Measurements from ENCODE around the gene ATP5PF.
"Not testable (repeated sequence)": the region's sequence is repeated elsewhere in the genome, so short reads cannot be mapped to it uniquely, and the experiment has no call there.

Gene ATP5PF

GRCh38 chr21:25722631-25723030 lies 12.1 kb downstream of the ATP5PF start:
- DNase-seq (ENCODE audit: low read depth): no peak

GRCh38 chr21:25721987-25722386 lies 12.7 kb downstream of the ATP5PF start:
- no peak for DNase-seq (ENCODE audit: low read depth)

- no peak for DNase-seq (ENCODE audit: low read depth)
These were observed 17.1 kb downstream of the ATP5PF start for GRCh38 chr21:25717491-25718147.

GRCh38 chr21:25714066-25714465 lies 20.6 kb downstream of the ATP5PF start:
- not testable (repeated sequence) for DNase-seq (ENCODE audit: low read depth)

GRCh38 chr21:25710550-25710949 lies 24.2 kb downstream of the ATP5PF start:
- DNase-seq (ENCODE audit: low read depth): no peak

GRCh38 chr21:25709684-25710265 lies 24.9 kb downstream of the ATP5PF start:
- DNase-seq (ENCODE audit: low read depth): no peak

GRCh38 chr21:25708467-25709065 lies 26.1 kb downstream of the ATP5PF start:
- DNase-seq (ENCODE audit: low read depth): peak; percentile 8

- DNase-seq (ENCODE audit: low read depth): no peak
These were observed 33.2 kb downstream of the ATP5PF start for GRCh38 chr21:25701529-25701928.

- DNase-seq (ENCODE audit: low read depth): no peak
These were observed 34.0 kb downstream of the ATP5PF start for GRCh38 chr21:25700741-25701140.

GRCh38 chr21:25695461-25695860 lies 39.2 kb downstream of the ATP5PF start:
- not testable (repeated sequence) for DNase-seq (ENCODE audit: low read depth)

- DNase-seq (ENCODE audit: low read depth): no peak
These were observed 42.7 kb downstream of the ATP5PF start for GRCh38 chr21:25691976-25692375.

GRCh38 chr21:25689226-25689625 lies 45.5 kb downstream of the ATP5PF start:
- DNase-seq (ENCODE audit: low read depth): no peak

GRCh38 chr21:25688275-25689155 lies 46.2 kb downstream of the ATP5PF start:
- no peak for DNase-seq (ENCODE audit: low read depth)

- DNase-seq (ENCODE audit: low read depth): no peak
These were observed 46.9 kb downstream of the ATP5PF start for GRCh38 chr21:25687787-25688186.

GRCh38 chr21:25682382-25682781 lies 52.3 kb downstream of the ATP5PF start:
- no peak for DNase-seq (ENCODE audit: low read depth)

GRCh38 chr21:25676451-25676850 lies 58.3 kb downstream of the ATP5PF start:
- no peak for DNase-seq (ENCODE audit: low read depth)
